K562 (cell line): ENCODE measurements around the gene GZMM. TPM values are rescaled to one million over a fixed set of nuclear protein-coding genes. Genes with fewer than 3 reads are reported as not detected.

ENCODE experiments used
- ARID3A ChIP-seq: IDR thresholded peaks from 2 replicates; pipeline ENCODE4 v1.6.1; 2012; ENCODE audit warnings: low read depth, low read length, improper control_type of control experiment, borderline replicate concordance
- BRD9 ChIP-seq: fragments of 450-650 bp; IDR thresholded peaks from 2 replicates; pipeline ENCODE4 v1.6.1; 2018; ENCODE audit warnings: low read depth; ENCODE audit not compliant: partially characterized antibody
- CCNT2 ChIP-seq: IDR thresholded peaks from 2 replicates; pipeline ENCODE4 v1.6.1; 2011; ENCODE audit warnings: borderline replicate concordance, low read depth, mild to moderate bottlenecking, moderate library complexity, mixed read lengths, low read length; ENCODE audit not compliant: insufficient read length; ENCODE audit errors: extremely low read depth
- CHCHD3 ChIP-seq: fragments of 250-450 bp; sonication (Bioruptor Pico); IDR thresholded peaks from 2 replicates; pipeline ENCODE4 v2.1.2; 2022; ENCODE audit warnings: mild to moderate bottlenecking
- CSDE1 ChIP-seq, 2 experiments: fragments of 450-650 bp; IDR thresholded peaks; 2 replicates each; pipeline ENCODE4 v1.6.1; 2016; ENCODE audit warnings: mild to moderate bottlenecking in 1 of 2
- EP300 ChIP-seq: IDR thresholded peaks from 2 replicates; pipeline ENCODE4 v1.6.1; 2012; ENCODE audit warnings: low read length, improper control_type of control experiment
- ESRRA ChIP-seq: fragments of 450-650 bp; IDR thresholded peaks from 2 replicates; pipeline ENCODE4 v1.6.1; 2014; ENCODE audit warnings: low read depth, mild to moderate bottlenecking, moderate library complexity, borderline replicate concordance
- MNT ChIP-seq, 2 experiments: fragments of 450-650 bp; conservative IDR thresholded peaks; 2 replicates each; pipeline ENCODE4 v1.6.1; 2017; ENCODE audit warnings: mild to moderate bottlenecking in 2 of 2, moderate library complexity in 2 of 2
- NFE2L1 ChIP-seq: fragments of 450-650 bp; IDR thresholded peaks from 2 replicates; pipeline ENCODE4 v1.6.1; 2016; ENCODE audit warnings: missing genetic modification characterization, low read depth, mild to moderate bottlenecking, missing compliant biosample characterization, moderate library complexity, borderline replicate concordance
- PCBP1 ChIP-seq: fragments of 200-400 bp; formaldehyde crosslinking; IDR thresholded peaks from 2 replicates; pipeline ENCODE4 v1.6.1; 2018; ENCODE audit warnings: mild to moderate bottlenecking, low read depth, low read length; ENCODE audit not compliant: poor library complexity, severe bottlenecking
- POLR2AphosphoS5 ChIP-seq: IDR thresholded peaks from 2 replicates; pipeline ENCODE4 v1.6.1; 2011; ENCODE audit warnings: mild to moderate bottlenecking, low read depth, low read length, moderate library complexity; ENCODE audit not compliant: control insufficient read depth, insufficient read depth
- PYGO2 ChIP-seq: fragments of 450-650 bp; IDR thresholded peaks from 2 replicates; pipeline ENCODE4 v1.6.1; 2016; ENCODE audit warnings: mild to moderate bottlenecking, missing genetic modification characterization, moderate library complexity, missing compliant biosample characterization
- RFX5 ChIP-seq: IDR thresholded peaks from 2 replicates; pipeline ENCODE4 v1.6.1; 2011; ENCODE audit warnings: low read depth, mild to moderate bottlenecking, improper control_type of control experiment, low read length
- SMARCA4 ChIP-seq: fragments of 450-650 bp; IDR thresholded peaks from 2 replicates; pipeline ENCODE4 v1.6.1; 2016
- TAF9B ChIP-seq: fragments of 450-650 bp; IDR thresholded peaks from 2 replicates; pipeline ENCODE4 v1.6.1; 2018; ENCODE audit warnings: mild to moderate bottlenecking; ENCODE audit not compliant: partially characterized antibody
- TSHZ1 ChIP-seq: fragments of 250-450 bp; sonication (Bioruptor Pico); IDR thresholded peaks from 2 replicates; pipeline ENCODE4 v1.4.0; 2020; ENCODE audit warnings: mild to moderate bottlenecking, moderate library complexity
- XRCC3 ChIP-seq: fragments of 450-650 bp; IDR thresholded peaks from 2 replicates; pipeline ENCODE4 v1.6.1; 2017; ENCODE audit warnings: mild to moderate bottlenecking, moderate library complexity
- ZBTB1 ChIP-seq: sonication (generic); formaldehyde crosslinking; IDR thresholded peaks from 2 replicates; pipeline ENCODE4 v1.8.1; 2023; ENCODE audit warnings: missing genetic modification reagents, low read depth, mild to moderate bottlenecking, borderline replicate concordance
- ZNF239 ChIP-seq: fragments of 250-450 bp; sonication (Bioruptor Pico); IDR thresholded peaks from 2 replicates; pipeline ENCODE4 v1.4.0; 2020; ENCODE audit warnings: mild to moderate bottlenecking
- ZNF740 ChIP-seq, 3 experiments: fragments of 200-800 bp in 1 of 3; sonication (Bioruptor generic) in 1 of 3; sonication (generic) in 1 of 3; formaldehyde crosslinking in 1 of 3; IDR thresholded peaks; 2 replicates each; pipeline versions ENCODE4 v1.6.1 to v1.8.0; 2016 to 2022; ENCODE audit warnings: mild to moderate bottlenecking in 2 of 3, missing compliant biosample characterization in 2 of 3, missing genetic modification characterization in 2 of 3, missing genetic modification reagents in 1 of 3
- polyA plus RNA-seq, 8 experiments: library from polyadenylated mRNA; depleted of rRNA in 4 of 8; stranded (reverse) in 5 of 8; unstranded in 3 of 8; fragments of >200 nt; fragmentation: Nextera tagmentation in 2 of 8; fragmentation: Illumina TruSeq in 1 of 8; extraction: Ambion mirVana in 2 of 8; extraction: Trizol in 1 of 8; gene quantifications; 2 replicates each; pipeline versions ENCODE4 v1.2.1 to v1.2.3, GENCODE V29; 2011 to 2014; ENCODE audit warnings: inconsistent platforms in 1 of 8, missing spikeins in 1 of 8
- total RNA-seq, 7 experiments: library from RNA; depleted of rRNA in 6 of 7; stranded (reverse); fragments of >200 nt in 6 of 7; fragmentation: Illumina TruSeq in 2 of 7; extraction: Trizol in 2 of 7; gene quantifications; 2 replicates each; pipeline versions ENCODE4 v1.2.1 to v1.2.3, GENCODE V29; 2011 to 2021; ENCODE audit warnings: low replicate concordance in 1 of 7

Gene GZMM
- total and polyA plus RNA-seq, 9 of the 15 experiments (the other 6 are each of a cell fraction or from before 2014, with no cell fraction given), result 0.08 to 2.6 (median 0.70) TPM; not detected in 2

GRCh38 chr19:572140-572742 is 28.4 kb downstream of the GZMM start, which contains the start of gene BSG (continued):
- TF ChIP-seq ARID3A, result no peak
- TF ChIP-seq ESRRA, result peak; percentile 55; the same call in 1 of the 2 replicates
- TF ChIP-seq CCNT2, result peak; percentile 98
- no peak for TF ChIP-seq ZNF239 (CRISPR knock-in tag)
- no peak for TF ChIP-seq TAF9B
- no peak for TF ChIP-seq SMARCA4
- TF ChIP-seq RFX5, result no peak
- 0 out of 2 replicates have a peak, but pooled peaks have one; percentile 4 for TF ChIP-seq ZNF740 (CRISPR knock-in tag; IDR thresholded peaks at IDR 0.05)
- TF ChIP-seq ZNF740 (tag; IDR thresholded peaks at IDR 0.05), result no peak; a peak in 1 of 4 replicates
- TF ChIP-seq BRD9, result no peak
- TF ChIP-seq TSHZ1 (CRISPR knock-in tag), result no peak
- TF ChIP-seq CSDE1 (IDR thresholded peaks at IDR 0.05), result peak in 1 of 2 experiments; percentile 78; a peak in 2 of 4 replicates
- TF ChIP-seq PYGO2 (tag), result no peak
- no peak for TF ChIP-seq PCBP1
- TF ChIP-seq EP300, result peak; percentile 49
- TF ChIP-seq NFE2L1 (tag), result no peak
- TF ChIP-seq POLR2AphosphoS5, result peak; percentile 82
- no peak for TF ChIP-seq ZBTB1
- TF ChIP-seq CHCHD3 (CRISPR knock-in tag), result peak; percentile 91; the same call in 1 of the 2 replicates
- TF ChIP-seq XRCC3, result no peak
- TF ChIP-seq MNT (conservative IDR thresholded peaks at IDR 0.05), result peak; percentile 81 to 90
